ENCODE results near the gene NLGN1. TPM values are rescaled to one million over a fixed set of nuclear protein-coding genes. Genes with fewer than 3 reads are reported as not detected.

NLGN1 gene
- total and polyA plus RNA-seq, 2 of the 13 experiments (the other 11 are each of a cell fraction or from before 2014, with no cell fraction given): not detected

DNA sequence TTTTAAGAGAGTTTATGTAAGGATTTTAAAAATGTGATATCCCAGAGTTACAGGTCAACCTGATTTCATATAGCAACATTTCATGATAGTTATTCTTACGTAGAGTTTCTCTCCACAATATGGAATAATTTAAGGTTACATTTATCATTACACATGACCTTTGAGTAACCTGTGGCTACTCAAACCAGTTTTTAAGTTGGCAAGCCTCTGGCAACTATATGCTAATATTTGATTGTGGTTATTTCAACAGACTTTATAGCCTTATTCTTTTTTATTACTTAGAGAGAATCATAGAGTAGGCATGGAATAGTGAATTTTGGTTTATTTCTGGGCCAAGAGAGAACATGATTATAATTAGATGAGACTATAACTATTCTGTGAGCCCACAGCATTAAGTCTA is 504.9 kb downstream of the NLGN1 start:
- H3K9me3 ChIP-seq (ENCODE audit: low read length): no peaks in the 10 kb centered on the region
- no peak overlapping the region for H2AFZ ChIP-seq (ENCODE audit: low read length)
- no TSS peak for BruUV-seq (replicated peaks)
- POLR2A ChIA-PET: no interaction called here
- no peaks in the 10 kb centered on the region for H3K4me1 ChIP-seq (ENCODE audit: insufficient read depth, low read length)
- CTCF ChIA-PET (ENCODE audit: low intra/inter-chr PET ratio, low total read pairs): no interaction called here
- TF ChIP-seq RBFOX2 (IDR thresholded peaks at IDR 0.05; ENCODE audit: low read depth, low read length) (no peak), NCOA5 (CRISPR knock-in tag; IDR thresholded peaks at IDR 0.05) (no peak), FOXA1 (IDR thresholded peaks at IDR 0.05) (no peak), FOXA1 (CRISPR knock-in tag; IDR thresholded peaks at IDR 0.05) (no peak), FOXK2 (IDR thresholded peaks at IDR 0.05) (no peak), EEA1 (CRISPR knock-in tag; IDR thresholded peaks at IDR 0.05; ENCODE audit: borderline replicate concordance) (no peak), CENPX (CRISPR knock-in tag; IDR thresholded peaks at IDR 0.05) (no peak), SNAPC2 (CRISPR knock-in tag; IDR thresholded peaks at IDR 0.05) (no peak), TP53 (CRISPR knock-in tag; conservative IDR thresholded peaks at IDR 0.05) (no peak), ZBTB21 (CRISPR knock-in tag; IDR thresholded peaks at IDR 0.05) (no peak), NR2F6 (IDR thresholded peaks at IDR 0.05) (no peak), NR2F6 (CRISPR knock-in tag; IDR thresholded peaks at IDR 0.05) (no peak), GZF1 (CRISPR knock-in tag; IDR thresholded peaks at IDR 0.05) (no peak)
- TF ChIP-seq, protein P1, sequence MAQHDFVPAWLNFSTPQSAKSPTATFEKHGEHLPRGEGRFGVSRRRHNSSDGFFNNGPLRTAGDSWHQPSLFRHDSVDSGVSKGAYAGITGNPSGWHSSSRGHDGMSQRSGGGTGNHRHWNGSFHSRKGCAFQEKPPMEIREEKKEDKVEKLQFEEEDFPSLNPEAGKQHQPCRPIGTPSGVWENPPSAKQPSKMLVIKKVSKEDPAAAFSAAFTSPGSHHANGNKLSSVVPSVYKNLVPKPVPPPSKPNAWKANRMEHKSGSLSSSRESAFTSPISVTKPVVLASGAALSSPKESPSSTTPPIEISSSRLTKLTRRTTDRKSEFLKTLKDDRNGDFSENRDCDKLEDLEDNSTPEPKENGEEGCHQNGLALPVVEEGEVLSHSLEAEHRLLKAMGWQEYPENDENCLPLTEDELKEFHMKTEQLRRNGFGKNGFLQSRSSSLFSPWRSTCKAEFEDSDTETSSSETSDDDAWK (CRISPR knock-in tag; IDR thresholded peaks at IDR 0.05): no peak
- TF ChIP-seq, protein P2, sequence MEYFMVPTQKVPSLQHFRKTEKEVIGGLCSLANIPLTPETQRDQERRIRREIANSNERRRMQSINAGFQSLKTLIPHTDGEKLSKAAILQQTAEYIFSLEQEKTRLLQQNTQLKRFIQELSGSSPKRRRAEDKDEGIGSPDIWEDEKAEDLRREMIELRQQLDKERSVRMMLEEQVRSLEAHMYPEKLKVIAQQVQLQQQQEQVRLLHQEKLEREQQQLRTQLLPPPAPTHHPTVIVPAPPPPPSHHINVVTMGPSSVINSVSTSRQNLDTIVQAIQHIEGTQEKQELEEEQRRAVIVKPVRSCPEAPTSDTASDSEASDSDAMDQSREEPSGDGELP (IDR thresholded peaks at IDR 0.05; ENCODE audit: borderline replicate concordance, low read depth): no peak
- TF ChIP-seq, protein P3, sequence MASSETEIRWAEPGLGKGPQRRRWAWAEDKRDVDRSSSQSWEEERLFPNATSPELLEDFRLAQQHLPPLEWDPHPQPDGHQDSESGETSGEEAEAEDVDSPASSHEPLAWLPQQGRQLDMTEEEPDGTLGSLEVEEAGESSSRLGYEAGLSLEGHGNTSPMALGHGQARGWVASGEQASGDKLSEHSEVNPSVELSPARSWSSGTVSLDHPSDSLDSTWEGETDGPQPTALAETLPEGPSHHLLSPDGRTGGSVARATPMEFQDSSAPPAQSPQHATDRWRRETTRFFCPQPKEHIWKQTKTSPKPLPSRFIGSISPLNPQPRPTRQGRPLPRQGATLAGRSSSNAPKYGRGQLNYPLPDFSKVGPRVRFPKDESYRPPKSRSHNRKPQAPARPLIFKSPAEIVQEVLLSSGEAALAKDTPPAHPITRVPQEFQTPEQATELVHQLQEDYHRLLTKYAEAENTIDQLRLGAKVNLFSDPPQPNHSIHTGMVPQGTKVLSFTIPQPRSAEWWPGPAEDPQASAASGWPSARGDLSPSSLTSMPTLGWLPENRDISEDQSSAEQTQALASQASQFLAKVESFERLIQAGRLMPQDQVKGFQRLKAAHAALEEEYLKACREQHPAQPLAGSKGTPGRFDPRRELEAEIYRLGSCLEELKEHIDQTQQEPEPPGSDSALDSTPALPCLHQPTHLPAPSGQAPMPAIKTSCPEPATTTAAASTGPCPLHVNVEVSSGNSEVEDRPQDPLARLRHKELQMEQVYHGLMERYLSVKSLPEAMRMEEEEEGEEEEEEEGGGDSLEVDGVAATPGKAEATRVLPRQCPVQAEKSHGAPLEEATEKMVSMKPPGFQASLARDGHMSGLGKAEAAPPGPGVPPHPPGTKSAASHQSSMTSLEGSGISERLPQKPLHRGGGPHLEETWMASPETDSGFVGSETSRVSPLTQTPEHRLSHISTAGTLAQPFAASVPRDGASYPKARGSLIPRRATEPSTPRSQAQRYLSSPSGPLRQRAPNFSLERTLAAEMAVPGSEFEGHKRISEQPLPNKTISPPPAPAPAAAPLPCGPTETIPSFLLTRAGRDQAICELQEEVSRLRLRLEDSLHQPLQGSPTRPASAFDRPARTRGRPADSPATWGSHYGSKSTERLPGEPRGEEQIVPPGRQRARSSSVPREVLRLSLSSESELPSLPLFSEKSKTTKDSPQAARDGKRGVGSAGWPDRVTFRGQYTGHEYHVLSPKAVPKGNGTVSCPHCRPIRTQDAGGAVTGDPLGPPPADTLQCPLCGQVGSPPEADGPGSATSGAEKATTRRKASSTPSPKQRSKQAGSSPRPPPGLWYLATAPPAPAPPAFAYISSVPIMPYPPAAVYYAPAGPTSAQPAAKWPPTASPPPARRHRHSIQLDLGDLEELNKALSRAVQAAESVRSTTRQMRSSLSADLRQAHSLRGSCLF (CRISPR knock-in tag; IDR thresholded peaks at IDR 0.05; ENCODE audit: borderline replicate concordance): no peak
- TF ChIP-seq, protein P4, sequence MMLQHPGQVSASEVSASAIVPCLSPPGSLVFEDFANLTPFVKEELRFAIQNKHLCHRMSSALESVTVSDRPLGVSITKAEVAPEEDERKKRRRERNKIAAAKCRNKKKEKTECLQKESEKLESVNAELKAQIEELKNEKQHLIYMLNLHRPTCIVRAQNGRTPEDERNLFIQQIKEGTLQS (CRISPR knock-in tag; IDR thresholded peaks at IDR 0.05): no peak
- TF ChIP-seq, protein P5, sequence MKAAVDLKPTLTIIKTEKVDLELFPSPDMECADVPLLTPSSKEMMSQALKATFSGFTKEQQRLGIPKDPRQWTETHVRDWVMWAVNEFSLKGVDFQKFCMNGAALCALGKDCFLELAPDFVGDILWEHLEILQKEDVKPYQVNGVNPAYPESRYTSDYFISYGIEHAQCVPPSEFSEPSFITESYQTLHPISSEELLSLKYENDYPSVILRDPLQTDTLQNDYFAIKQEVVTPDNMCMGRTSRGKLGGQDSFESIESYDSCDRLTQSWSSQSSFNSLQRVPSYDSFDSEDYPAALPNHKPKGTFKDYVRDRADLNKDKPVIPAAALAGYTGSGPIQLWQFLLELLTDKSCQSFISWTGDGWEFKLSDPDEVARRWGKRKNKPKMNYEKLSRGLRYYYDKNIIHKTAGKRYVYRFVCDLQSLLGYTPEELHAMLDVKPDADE (CRISPR knock-in tag; IDR thresholded peaks at IDR 0.05): no peak
- no peaks in the 10 kb centered on the region for H3K36me3 ChIP-seq (replicated peaks in 1 of 2; ENCODE audit: control insufficient read depth in 1 of 2, insufficient read depth in 2 of 2, low read length in 2 of 2)
- no peak overlapping the region for H3K4me3 ChIP-seq (replicated peaks in 1 of 3; ENCODE audit: insufficient read depth in 1 of 3, low read depth in 2 of 3, low read length in 3 of 3)
- no peak for FAIRE-seq
- WGBS (ENCODE audit: low lambda C conversion rate): 0% methylated on average over 1 of the region's 1 CpG
- no peak overlapping the region for H3K9ac ChIP-seq (ENCODE audit: insufficient read depth, low read depth, low read length)
- no peaks in the 10 kb centered on the region for H3K27me3 ChIP-seq (ENCODE audit: control insufficient read depth in 1 of 2, insufficient read depth in 2 of 2, low read length in 2 of 2)
- H3K4me2 ChIP-seq (ENCODE audit: low read depth, low read length): no peak overlapping the region
- no peak for DNase-seq (ENCODE audit: low spot score)
- no peaks in the 10 kb centered on the region for H4K20me1 ChIP-seq (ENCODE audit: insufficient read depth, low read length)
- intact Hi-C loops (cut with micrococcal nuclease; ENCODE audit: unreplicated experiment) (no loop called here), in situ Hi-C loops (cut with HindIII; ENCODE audit: extremely low pct_ligation_motif_present, low pct_unique_long_range_greater_than_20kb) (no loop called here)
- no peak for ATAC-seq
- no peak overlapping the region for H3K27ac ChIP-seq (ENCODE audit: extremely low read length, insufficient read depth, low read length)
- no peaks in the 10 kb centered on the region for H3K79me2 ChIP-seq (ENCODE audit: insufficient read depth, low read length)
